Stimulated activated CD4-positive, alpha-beta T cell treated with anti-CD3 and anti-CD28 coated beads, Interleukin-1b, Interleukin-23, amount 100 ng/mL, for 1 hour (primary cell): ENCODE data around the gene SMCO2.
"Not testable (repeated sequence)": the region's sequence is repeated elsewhere in the genome, so short reads cannot be mapped to it uniquely, and the experiment has no call there.

Experiments
- DNase-seq, 2 donors: peaks; one replicate each; pipeline ENCODE4 v3.0.0-alpha.2; 2020; ENCODE audit warnings: low read depth in 2 of 2

Gene SMCO2

DNA sequence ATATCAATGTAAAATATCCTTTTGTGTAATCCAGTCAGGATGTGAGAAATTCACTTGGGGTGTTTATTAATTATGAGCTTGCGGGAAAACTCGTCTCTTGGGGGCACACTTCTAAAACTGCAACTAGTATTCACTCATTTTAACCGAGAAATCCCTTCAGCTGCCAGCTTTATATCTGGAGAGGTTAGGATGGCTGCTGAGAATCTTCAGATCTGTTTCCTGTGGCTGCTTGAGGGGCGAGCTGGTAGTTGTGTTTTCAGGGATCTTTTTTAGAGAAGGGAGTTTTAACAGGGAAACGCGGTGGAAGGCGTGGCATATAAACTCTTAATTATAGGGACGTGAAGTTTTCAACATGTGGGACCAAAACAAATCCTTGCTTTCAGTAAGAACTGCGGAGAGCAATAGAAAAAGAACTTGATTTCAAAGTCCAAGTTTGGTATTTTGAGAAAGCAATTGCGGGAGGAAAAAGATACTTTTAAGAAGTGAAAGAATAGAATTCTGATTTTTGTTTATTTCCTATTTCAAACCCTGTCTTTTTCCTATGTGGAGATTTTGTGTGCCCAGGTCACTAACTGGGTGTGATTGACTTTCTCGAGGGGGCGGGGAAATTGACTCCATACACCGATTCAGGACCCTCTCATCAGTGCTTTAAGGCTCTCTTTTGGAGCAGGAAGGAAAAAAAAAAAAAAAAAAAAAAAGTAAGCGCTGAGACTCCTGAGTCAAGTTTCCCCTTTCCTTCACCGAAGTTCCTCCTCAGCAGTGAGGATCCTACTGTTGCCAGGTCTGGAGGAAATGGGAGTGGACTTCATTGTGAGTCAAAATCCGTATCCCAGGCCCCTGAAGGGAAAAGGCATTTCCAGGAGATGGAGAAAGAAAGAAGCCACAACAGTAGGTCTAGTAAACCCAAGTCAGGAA is 78.6 kb downstream of the SMCO2 start:
- no peak for DNase-seq

DNA sequence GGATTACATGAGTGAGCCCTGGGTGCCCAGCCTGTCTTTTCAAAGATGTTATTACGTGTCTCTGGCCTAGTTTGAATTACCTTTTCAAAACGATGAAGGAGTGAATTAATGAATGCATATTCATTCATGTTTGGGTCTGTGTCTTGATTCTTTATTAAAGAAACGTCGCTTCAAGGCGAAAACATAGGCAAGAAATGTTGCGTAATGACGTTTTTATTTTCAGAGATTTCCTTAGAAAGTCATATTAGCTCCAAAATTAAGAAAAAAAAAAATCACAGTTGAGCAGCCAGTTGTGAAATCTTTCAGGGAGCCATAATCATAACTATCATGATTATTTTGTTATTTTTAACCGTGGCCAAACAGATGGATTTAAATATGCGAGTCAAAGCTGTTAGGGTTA is 81.0 kb downstream of the SMCO2 start:
- DNase-seq, result no peak

DNA sequence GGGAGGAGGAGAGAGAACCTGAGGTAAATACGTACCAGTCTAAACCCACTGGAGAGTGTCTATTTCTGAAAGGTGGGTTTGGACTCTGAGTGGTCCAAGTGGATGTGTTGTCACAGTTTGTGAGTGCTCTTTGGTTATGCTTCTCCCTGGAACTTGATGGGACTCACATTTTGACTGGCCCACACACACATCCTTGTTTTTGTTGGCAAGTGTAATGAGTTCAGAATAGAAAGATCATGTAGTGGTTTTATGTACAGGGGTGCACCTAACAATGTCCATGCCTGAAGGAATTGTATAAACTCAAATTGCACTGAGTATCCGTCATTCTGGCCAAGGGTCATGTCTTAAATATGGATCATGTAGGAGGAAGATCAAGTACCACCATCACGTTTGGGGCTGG is 82.3 kb downstream of the SMCO2 start:
- no peak for DNase-seq

DNA sequence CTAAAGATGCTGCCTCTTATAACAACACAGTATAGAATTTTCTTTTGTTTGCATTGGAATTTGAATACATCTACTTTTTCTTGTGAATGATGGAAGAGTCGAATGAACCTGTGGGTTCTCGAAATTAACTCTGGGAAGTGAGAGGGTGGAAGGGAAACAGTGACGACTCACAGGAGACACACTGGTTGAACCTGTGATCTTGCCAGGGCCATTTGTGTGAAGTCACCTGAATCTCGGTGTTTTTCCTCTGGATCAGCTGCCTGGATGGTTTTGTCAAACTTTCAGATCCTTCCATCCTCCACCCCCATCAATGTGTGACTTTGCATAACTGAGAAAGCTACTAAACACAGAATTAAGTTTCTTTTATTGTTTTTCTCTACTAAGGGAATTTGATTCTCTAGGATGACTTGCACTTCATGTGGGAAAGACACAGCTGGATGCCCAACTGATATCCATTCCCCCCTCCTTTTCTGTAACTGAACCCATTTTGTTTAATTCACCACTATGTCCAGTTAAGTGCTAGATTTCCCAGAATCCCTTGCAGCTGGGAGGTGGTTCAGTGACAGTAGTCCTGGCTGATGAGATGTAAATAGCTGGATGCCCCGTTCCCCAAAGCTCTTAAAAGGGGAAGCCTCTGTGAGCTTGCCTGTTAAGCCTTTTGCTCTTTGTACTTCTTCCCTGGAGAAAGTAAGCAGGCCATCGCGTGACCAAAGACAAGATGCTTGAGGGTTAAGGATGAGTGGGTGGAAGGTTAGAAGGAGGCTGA is 83.8 kb downstream of the SMCO2 start:
- DNase-seq, result no peak

DNA sequence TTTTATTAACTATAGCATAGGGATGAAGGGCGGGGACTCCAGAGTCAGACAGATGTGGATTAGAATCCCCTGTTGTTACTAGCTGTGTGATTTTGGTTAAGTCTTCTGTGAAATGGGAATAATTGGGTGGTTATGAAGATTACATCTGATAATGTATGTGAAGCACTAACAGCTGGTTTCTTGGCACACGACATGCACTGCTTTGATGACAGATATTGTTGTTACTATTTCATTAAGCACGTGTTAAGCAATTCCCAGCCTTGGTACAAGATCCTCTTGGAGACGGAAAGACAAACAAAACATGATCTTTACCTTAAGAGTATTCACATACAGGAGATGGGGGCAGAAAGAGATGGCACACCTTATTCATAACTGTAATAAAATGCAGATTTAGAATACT is 85.4 kb downstream of the SMCO2 start:
- no peak for DNase-seq

DNA sequence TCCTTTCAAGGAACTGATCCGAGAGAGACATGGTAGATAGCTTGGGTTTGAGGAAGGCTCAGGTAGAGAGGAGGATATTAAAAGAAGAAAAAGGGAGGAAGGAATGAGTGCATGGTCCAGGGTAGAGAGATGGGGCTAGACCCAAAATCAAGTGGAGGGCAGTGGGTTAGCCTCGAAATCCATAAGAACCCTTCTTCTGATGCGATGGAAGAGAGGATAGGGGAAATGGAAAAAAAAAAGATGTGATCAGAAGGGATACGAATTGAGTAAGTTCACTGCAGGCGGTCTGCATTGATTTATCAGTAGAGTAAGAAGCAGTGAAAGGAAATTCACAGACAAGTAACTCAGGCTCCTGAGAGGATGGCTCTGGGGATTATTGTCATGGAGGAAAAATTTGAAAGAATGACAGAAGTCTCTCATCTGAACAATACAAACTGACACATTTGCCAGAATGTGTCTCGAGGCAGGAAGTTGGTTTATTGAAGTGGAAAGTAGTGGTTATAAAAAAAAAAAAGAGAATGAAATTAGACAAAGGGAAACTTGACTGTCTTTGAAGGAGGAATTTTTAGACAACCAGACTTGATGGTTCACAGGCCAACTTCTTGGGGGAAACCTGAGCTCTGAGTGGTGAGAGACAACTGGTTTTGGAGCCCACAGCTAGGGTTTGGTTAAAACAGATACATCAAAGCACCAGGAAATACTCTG is 87.7 kb downstream of the SMCO2 start:
- DNase-seq, result no peak

DNA sequence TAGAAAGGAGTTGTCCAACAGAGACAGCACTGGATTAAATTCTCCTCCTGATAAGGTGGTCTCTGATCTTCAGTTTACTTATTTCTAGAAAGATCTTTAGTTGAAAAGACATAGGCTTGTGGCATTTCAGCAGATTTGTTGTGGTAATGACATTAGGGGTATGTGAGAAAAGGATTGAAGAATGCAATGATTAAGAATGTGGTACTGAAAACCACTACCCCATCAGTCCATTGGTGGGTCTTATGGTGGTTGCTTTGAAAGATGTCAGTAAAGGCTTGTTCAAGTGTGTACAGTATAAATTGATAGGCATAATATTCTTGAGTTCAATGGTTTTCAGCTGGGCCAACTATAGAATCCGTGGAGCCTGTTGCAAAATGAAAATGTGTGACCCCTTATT is 88.2 kb downstream of the SMCO2 start:
- no peak for DNase-seq

DNA sequence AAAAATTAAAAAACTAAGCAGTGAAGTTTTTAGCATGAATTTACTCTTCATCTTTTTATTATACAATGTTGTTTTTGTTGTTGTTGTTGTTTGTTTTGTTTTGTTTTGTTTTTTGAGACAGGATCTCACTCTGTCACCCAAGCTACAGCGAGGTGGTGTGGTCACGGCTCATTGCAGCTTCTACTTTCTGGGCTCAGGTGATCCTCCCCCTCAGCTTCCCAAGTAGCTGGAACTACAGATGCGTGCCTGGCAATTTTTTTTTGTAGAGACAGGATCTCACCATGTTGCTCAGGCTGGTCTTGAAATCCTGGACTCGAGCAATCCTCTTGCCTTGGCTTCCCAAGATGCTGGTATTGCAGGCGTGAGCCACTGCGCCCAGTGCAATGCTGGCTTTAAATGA is 88.8 kb downstream of the SMCO2 start:
- no peak for DNase-seq

DNA sequence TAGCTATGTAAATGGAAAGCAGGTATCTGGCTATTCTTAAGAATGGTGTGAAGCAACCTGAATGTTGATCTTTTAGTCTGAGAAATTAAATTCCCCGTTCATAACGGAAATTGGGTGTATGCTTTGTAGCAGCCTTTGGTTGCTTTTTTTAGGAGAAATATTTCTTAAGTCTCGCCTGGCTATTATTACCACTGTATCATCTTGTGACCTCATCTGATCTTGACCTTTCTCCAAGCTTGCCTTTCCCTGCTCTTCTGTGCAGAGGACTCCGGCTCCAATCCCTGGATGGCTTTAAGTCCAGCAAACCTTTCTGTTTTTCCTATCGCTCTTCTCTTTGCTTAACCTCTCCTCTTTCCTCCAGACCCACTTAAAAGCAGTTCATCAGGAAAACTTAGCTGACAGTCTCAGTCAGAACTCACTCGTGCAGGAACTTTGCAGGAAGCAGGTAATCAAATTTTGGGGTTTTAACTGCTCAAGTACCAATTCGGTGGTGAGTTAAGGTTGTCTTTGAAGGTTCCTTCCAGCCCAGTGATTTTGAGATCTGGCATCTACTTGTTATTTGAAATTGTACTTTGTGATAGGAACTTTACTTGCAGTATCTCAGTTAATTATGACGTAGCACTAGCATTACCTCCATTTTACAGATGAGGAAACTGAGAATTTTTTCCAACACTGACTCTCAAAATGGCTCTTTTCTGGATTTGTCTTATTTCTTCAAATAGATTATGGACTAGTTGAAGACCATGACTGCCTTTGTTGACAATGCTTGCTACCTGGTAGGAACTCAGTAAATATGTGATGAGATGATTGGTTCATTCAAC is 91.5 kb downstream of the SMCO2 start:
- no peak for DNase-seq

DNA sequence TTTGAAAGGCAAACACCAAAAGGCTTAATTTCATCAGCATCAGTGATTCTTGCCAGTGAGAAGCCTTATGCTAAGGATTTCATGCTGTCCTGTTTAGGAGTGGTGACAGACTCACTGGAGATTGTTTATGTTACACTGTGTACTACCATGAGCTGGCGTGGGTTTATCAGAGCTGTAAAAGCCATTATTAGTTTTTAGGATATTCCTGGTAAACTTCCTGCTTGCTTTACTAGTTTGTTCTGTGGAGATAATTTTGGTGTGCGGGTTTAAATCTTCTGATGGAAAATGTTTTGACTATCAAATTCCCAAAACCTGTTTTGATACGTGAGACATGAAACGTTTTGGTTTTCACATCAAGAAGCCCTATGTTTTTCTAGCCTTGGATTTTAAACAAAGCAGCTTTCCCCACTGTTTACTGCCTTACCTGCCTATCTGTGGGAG is 92.7 kb downstream of the SMCO2 start:
- DNase-seq, result no peak

DNA sequence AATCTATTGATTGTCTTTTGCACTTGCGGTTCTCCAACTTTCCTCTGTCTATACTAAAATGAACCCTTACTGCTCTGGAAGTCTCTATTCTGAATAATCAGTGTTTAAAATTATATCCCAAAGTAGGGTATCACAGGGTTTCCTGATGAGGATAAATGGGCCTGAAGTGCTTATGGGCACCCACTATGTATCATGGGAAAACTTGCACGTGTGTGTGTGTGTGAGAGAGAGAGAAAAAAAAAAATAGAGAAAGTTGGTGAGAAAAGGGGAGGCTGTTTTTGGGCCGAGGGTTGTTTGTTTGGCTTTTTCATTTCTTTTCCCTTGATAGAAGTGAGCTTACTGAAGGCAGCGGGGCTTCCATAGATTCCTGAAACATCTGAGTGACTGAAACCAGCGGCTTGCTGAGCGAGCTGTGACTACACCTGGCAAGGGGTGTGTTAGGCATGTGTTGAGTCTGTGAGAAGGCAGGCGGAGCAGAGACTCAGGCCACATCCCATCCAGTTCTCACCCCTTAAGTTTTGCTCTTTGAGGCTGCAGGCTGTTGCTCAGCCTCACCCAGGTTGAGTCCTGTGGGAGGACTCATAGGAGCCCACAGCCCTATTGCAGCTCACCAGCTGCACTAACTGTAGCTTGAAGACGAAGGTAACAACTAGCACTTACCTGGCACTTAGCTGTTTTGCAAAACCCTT is 94.6 kb downstream of the SMCO2 start:
- no peak for DNase-seq

DNA sequence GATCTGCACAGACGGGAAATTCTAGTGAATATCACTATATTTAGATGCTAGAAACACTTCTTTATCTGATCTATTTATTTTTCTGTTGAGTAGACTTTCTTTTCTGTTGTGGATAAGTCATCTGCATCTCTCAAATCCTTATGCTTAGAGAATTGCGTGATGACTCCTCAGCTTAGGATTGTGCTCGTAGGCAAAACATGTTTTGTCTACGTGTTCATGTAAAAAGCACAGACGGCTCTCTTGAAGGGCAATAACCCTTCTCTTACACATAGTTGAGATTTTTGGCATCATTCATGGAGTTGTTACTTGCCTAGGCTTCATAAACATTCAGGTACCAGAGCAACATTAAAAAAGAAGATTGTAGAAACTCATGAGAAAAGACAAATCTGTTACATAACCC is 96.1 kb downstream of the SMCO2 start:
- DNase-seq, result no peak

DNA sequence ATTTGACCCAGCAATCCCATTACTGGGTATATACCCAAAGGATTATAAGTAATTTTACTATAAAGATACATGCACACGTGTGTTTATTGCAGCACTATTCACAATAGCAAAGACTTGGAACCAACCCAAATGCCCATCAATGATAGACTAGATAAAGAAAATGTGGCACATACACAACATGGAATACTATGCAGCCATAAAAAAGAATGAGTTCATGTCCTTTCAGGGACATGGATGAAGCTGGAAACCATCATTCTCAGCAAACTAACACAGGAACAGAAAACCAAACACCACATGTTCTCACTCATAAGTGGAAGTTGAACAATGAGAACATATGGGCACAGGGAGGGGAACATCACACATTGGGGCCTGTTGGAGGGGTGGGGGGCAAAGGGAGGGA is 98.3 kb downstream of the SMCO2 start:
- not testable (repeated sequence) for DNase-seq

DNA sequence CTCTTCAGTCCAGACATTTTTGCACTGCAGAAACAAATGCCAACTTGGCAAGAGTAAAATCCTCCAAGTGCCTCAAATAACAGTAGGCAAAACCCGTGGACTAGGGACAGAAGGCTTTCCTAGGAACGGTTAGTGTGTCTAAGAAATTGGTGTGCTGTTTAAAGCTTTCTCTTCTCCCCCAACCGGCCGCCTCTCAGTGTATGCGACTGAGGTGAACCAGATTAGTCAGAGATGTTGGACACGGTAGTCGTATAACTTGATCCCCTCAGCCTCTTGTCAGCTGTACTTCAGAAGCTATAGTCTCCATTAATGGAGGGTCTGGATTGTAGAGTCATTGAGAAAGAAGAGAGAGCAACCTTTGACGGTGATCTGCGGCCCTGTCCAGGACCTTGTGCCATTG is 99.1 kb downstream of the SMCO2 start:
- DNase-seq, result no peak

DNA sequence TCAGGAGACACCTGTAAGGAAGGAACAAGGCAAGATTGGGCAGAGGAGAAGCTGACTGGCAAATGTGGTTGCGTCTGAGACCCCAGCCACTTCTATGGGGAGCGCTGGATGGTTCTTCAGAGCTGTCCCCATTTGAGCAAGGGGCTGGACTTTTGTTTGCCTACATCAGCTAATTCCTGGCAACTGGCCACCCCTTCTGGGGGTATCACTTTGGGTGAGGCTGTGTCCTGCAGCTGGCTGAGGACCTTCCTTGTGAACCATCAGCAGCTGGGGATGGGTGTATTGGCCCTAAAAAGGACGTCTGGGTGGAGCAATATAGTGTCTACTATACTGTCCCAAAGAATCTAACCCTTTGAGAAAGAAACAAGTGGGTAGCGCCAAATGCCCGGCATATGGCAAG is 101.1 kb downstream of the SMCO2 start:
- DNase-seq, result no peak

DNA sequence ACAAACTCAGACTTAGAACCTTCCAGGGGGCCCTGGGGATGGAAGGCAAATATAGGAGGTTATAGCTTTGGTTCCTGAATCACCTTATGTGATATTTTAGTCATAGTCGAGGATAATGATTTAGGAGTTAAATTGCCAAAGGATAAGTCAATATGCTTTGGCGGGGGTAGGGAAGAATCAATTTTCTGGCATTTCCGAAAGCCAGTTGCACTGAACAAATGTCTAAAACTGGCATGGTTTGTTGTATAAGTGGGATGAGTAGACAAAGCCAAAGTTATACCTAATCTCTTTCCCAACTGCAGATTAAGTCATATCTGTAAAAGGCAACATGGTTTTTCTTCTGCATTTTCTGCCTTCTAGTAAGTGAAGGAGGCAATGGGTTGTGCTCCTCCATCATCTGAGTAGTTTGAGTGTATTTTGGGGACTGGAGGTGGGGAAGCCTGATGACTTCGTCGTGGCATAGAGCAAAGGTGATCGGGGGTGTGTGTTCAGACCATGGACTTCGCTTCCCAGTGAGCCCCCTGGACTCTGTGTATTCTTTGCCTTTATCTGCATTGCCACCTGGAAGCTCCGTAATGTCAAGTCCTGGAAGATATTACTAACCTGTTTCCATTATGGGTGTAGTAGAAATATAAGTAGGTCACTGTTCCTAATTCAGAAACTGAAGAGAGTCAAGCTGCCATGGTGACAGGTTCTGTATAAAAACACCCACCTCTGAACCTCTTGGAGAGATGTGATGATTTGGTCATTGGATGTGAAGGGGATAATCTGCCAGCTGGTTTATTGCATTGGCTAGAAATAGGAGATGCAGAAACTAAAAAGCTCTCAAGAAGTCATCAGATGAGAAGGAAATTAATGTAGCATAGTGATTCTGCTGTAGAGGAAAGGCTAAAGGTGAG is 102.0 kb downstream of the SMCO2 start:
- no peak for DNase-seq

DNA sequence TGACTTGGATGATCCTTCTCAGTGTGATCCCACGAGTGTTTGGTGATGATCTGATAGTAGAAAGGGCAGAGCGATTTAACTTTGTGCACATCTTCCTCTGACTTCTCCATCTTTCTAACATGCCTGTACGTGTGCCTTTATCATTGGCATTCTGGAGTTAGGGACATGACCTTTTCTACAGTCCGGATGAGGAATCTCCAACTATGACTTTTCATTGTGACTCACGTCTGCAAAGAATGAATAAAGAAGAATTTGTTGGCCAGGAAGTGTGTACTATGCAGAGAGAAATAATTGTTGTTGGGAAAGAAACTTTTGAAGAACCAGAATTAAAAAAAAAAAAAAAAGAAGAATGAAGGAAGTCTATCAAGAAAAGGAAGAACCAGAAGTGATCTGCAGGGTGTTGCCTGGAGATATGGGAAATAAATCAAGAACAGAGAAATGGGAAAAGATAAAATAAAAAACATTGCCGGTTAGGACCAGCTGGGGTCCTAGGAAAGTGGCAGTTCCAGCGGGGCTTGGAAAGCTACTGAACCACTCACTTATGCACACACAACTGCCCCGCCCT is 102.8 kb downstream of the SMCO2 start:
- DNase-seq, result no peak

DNA sequence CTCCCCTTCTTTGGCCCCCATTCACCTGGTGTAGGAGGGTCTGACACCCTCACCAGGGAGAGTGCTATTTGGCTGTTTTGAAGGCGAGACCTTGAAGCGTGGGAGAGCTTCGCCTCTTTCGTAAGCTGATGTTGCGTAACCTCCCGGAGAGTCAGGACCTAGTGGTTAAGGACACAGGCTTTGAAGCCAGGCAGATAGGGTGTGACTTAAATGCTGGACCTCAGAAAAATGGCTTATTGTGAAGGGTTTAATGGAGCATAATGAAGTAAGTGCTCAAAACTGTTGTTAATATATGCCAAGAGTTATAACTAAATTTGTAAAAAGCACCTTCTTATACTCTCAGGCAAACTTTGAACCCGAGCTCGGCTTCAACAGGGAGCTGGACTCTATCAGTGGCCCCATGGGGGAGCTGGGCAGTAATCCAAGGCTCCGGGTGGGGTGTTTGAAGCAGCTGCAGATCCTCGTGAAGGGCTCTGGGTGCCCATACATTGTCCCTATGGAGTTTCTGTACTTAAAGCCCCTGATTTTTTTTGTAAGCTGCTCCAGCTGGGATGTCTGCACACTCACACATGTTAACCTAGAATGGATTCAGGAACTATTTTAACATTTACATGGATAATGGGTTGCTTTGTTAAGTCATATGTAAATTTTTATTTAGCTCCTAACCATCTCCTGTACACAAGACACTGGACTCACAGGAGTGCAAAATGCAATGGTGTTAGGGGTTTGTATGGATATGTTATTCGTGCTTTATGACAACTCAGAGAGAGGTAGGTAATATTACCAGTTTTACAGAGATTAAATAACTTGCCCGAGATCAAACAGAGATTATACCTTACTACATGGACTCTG is 103.5 kb downstream of the SMCO2 start:
- no peak for DNase-seq

DNA sequence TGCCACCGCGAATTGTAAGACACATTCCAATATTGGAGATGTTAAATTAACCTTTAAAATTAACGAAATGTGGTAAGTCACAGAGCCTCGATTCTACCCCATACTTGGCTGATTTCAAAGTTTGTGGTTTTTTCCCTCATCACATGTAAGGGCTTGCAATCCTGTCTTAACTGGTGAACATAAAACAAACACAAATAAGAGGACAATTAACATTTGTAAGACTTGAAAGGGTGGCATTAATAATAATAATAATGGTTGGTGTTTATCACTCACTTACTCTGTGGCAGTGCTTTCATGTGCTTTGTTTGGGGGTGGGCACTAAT is 104.1 kb downstream of the SMCO2 start:
- DNase-seq, result no peak
